GM23248 (cell line): ENCODE results near the gene CCDC102A.

Experiments used
- EZH2 ChIP-seq: fragments of 200-600 bp; sonication (generic); IDR thresholded peaks from 2 replicates; pipeline ENCODE4 v1.6.1; 2018; ENCODE audit warnings: antibody characterized with exemption, mild to moderate bottlenecking; ENCODE audit not compliant: insufficient read depth, poor library complexity, severe bottlenecking
- EZH2phosphoT487 ChIP-seq: fragments of 200-600 bp; sonication (generic); IDR thresholded peaks from 2 replicates; pipeline ENCODE4 v1.6.1; 2018; ENCODE audit warnings: antibody characterized with exemption, moderate library complexity, mild to moderate bottlenecking, low read depth; ENCODE audit not compliant: insufficient read depth

DNA sequence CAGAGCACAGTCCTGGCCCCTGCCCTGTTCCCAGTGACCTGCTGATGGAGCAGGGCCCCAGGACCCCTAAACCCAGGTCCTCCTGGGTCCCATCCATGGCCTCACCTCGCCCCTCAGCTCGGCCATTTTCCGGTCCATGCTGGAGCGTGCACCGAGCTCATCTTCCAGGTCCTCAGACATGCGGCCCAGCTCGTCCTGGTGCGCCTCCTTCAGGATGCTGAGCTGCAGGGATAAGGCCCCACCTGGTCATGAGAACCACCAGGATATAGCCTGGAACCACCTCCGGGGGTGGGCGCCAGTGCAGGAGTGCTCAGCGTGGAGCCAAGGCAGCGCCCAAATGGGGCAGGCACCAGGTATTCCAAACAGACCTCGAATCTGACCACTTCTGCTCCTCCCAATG, 17.9 kb downstream of the CCDC102A start:
- TF ChIP-seq EZH2 (no peak), EZH2phosphoT487 (no peak)
